ENCODE measurements around the gene PHACTR4.
A peak's percentile ranks its signal among the peaks of the same experiment; 100 is the strongest.

PHACTR4 gene

GRCh38 chr1:28428990-28429520, 59.5 kb downstream of the PHACTR4 start:
- no peak overlapping the region for H3K4me3 ChIP-seq (ENCODE audit: control insufficient read depth, low read depth, low read length)
- no peak for DNase-seq (ENCODE audit: low read depth)
- TF ChIP-seq, protein P1, sequence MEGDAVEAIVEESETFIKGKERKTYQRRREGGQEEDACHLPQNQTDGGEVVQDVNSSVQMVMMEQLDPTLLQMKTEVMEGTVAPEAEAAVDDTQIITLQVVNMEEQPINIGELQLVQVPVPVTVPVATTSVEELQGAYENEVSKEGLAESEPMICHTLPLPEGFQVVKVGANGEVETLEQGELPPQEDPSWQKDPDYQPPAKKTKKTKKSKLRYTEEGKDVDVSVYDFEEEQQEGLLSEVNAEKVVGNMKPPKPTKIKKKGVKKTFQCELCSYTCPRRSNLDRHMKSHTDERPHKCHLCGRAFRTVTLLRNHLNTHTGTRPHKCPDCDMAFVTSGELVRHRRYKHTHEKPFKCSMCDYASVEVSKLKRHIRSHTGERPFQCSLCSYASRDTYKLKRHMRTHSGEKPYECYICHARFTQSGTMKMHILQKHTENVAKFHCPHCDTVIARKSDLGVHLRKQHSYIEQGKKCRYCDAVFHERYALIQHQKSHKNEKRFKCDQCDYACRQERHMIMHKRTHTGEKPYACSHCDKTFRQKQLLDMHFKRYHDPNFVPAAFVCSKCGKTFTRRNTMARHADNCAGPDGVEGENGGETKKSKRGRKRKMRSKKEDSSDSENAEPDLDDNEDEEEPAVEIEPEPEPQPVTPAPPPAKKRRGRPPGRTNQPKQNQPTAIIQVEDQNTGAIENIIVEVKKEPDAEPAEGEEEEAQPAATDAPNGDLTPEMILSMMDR (IDR thresholded peaks at IDR 0.05; ENCODE audit: control insufficient read depth, insufficient read depth, low read depth, low read length, missing control alignments) = no peak

GRCh38 chr1:28436211-28436769, 66.8 kb downstream of the PHACTR4 start:
- TF ChIP-seq, protein P1 (IDR thresholded peaks at IDR 0.05; ENCODE audit: control insufficient read depth, insufficient read depth, low read depth, low read length, missing control alignments) = no peak
- DNase-seq (ENCODE audit: low read depth) = no peak
- H3K4me3 ChIP-seq (ENCODE audit: control insufficient read depth, low read depth, low read length) = no peak overlapping the region

DNA sequence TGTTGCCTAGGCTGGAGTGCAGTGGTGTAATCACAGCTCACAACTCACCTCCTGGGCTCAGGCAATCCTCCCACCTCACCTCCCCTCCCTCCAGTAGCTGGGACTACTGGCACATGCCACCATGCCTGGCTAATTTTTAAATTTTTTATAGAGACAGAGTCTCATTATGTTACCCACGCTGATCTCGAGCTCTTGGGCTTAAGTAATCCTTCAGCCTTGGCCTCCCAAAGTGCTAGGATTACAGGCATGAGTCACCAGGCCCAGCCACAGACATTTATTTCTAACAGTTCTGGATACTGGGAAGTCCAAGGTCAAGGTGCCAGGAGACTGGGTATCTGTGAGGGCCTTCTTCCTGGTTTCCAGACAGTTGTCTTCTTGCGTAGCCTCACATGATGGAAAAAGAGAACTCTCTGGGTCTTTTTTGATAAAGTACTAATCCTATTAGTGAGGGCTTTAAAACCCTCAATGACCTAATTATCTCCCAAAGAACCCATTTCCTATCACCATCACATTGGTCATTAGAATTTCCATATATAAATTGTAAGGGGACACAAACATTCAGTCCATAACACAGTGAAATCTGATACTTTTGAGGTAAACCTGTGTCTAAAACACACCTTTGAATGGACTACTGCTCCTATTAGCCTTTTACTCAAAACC, 67.9 kb downstream of the PHACTR4 start:
- TF ChIP-seq, protein P1 (IDR thresholded peaks at IDR 0.05; ENCODE audit: control insufficient read depth, insufficient read depth, low read depth, low read length, missing control alignments) = no peak
- H3K4me3 ChIP-seq (ENCODE audit: control insufficient read depth, low read depth, low read length) = no peak overlapping the region
- DNase-seq (ENCODE audit: low read depth) = peak; percentile 55

- peak overlapping the region; percentile 40 for H3K4me3 ChIP-seq (ENCODE audit: control insufficient read depth, low read depth, low read length)
- TF ChIP-seq, protein P1 (IDR thresholded peaks at IDR 0.05; ENCODE audit: control insufficient read depth, insufficient read depth, low read depth, low read length, missing control alignments) = no peak
- peak; percentile 94 for DNase-seq (ENCODE audit: low read depth)
These were observed 68.6 kb downstream of the PHACTR4 start for GRCh38 chr1:28437924-28438699.

- TF ChIP-seq, protein P1 (IDR thresholded peaks at IDR 0.05; ENCODE audit: control insufficient read depth, insufficient read depth, low read depth, low read length, missing control alignments) = no peak
- DNase-seq (ENCODE audit: low read depth) = no peak
These were observed 69.8 kb downstream of the PHACTR4 start for GRCh38 chr1:28439320-28439719.

DNA sequence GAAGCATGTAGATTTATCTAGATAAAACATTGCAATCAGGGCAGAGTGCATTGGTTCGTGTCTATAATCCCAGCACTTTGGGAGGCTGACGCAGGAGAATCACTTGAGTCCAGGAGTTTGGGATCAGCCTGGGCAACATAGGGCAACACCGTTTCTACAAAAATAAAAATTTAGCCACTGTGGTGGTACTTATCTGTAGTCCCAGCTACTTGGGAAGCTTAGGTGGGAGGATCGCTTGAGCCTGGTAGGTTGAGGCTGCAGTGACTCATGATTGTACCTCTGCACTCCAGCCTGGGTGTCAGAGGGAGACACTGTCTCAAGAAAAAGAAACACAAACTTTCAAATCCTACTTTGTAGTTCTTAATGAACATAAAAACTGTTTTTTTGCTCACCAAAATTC, 72.1 kb downstream of the PHACTR4 start:
- TF ChIP-seq, protein P1 (IDR thresholded peaks at IDR 0.05; ENCODE audit: control insufficient read depth, insufficient read depth, low read depth, low read length, missing control alignments) = no peak
- no peak overlapping the region for H3K4me3 ChIP-seq (ENCODE audit: control insufficient read depth, low read depth, low read length)
- no peak for DNase-seq (ENCODE audit: low read depth)

More at GRCh38 chr1:28439320-28439719, 69.8 kb downstream of the PHACTR4 start:
- no peak overlapping the region for H3K4me3 ChIP-seq (ENCODE audit: control insufficient read depth, low read depth, low read length)
